GM12878 (cell line): ENCODE measurements around the gene FAM237B. TPM values are rescaled to one million over a fixed set of nuclear protein-coding genes. Genes with fewer than 3 reads are reported as not detected.
A peak's percentile ranks its signal among the peaks of the same experiment; 100 is the strongest.

Source experiments
- CBFB ChIP-seq: IDR thresholded peaks from 2 replicates; pipeline ENCODE4 v1.6.1; 2016; ENCODE audit warnings: antibody characterized with exemption, low read depth
- CEBPB ChIP-seq, 2 experiments: fragments of 150-350 bp in 1 of 2; IDR thresholded peaks; 2 replicates each; pipeline ENCODE4 v1.6.1; 2012 to 2014; ENCODE audit warnings: low read depth in 2 of 2, low read length in 2 of 2, borderline replicate concordance in 1 of 2, inconsistent platforms in 1 of 2
- CEBPZ ChIP-seq: fragments of 150-350 bp; IDR thresholded peaks from 2 replicates; pipeline ENCODE4 v1.6.1; 2016; ENCODE audit warnings: low read depth, low read length
- CHD2 ChIP-seq: IDR thresholded peaks from 2 replicates; pipeline ENCODE4 v1.6.1; 2011; ENCODE audit warnings: low read depth, low read length, improper control_type of control experiment, borderline replicate concordance
- CHD4 ChIP-seq: fragments of 200-600 bp; sonication (generic); IDR thresholded peaks from 2 replicates; pipeline ENCODE4 v1.6.1; 2016; ENCODE audit warnings: mild to moderate bottlenecking
- HCFC1 ChIP-seq: fragments of 150-350 bp; IDR thresholded peaks from 2 replicates; pipeline ENCODE4 v1.6.1; 2014; ENCODE audit warnings: low read length
- HDGF ChIP-seq: fragments of 450-650 bp; IDR thresholded peaks from 2 replicates; pipeline ENCODE4 v1.6.1; 2016; ENCODE audit warnings: antibody characterized with exemption
- MYB ChIP-seq: fragments of 150-350 bp; IDR thresholded peaks from 2 replicates; pipeline ENCODE4 v1.6.1; 2014; ENCODE audit warnings: mild to moderate bottlenecking, low read depth, low read length, borderline replicate concordance
- NBN ChIP-seq: fragments of 450-650 bp; IDR thresholded peaks from 2 replicates; pipeline ENCODE4 v1.6.1; 2016
- NFIC ChIP-seq: IDR thresholded peaks from 2 replicates; pipeline ENCODE4 v1.6.1; 2012; ENCODE audit warnings: low read depth, mild to moderate bottlenecking, inconsistent platforms, low read length, moderate library complexity
- POLR2AphosphoS2 ChIP-seq: IDR thresholded peaks from 2 replicates; pipeline ENCODE4 v1.6.1; 2011; ENCODE audit warnings: low read depth, mild to moderate bottlenecking, low read length, improper control_type of control experiment, moderate library complexity
- RAD51 ChIP-seq: fragments of 450-650 bp; IDR thresholded peaks from 2 replicates; pipeline ENCODE4 v1.6.1; 2016; ENCODE audit warnings: moderate library complexity, mild to moderate bottlenecking, inconsistent platforms
- RBBP5 ChIP-seq: fragments of 200-600 bp; sonication (generic); conservative IDR thresholded peaks from 2 replicates; pipeline ENCODE4 v1.6.1; 2016
- SKIL ChIP-seq: fragments of 450-650 bp; IDR thresholded peaks from 2 replicates; pipeline ENCODE4 v1.6.1; 2017; ENCODE audit warnings: mild to moderate bottlenecking, low read depth, inconsistent platforms; ENCODE audit not compliant: poor library complexity, severe bottlenecking
- SPI1 ChIP-seq: IDR thresholded peaks from 2 replicates; pipeline ENCODE4 v1.6.1; 2011; ENCODE audit warnings: low read depth, mild to moderate bottlenecking, low read length, moderate library complexity, borderline replicate concordance; ENCODE audit not compliant: insufficient read depth
- STAT1 ChIP-seq: fragments of 450-650 bp; conservative IDR thresholded peaks from 2 replicates; pipeline ENCODE4 v1.6.1; 2014; ENCODE audit warnings: antibody characterized with exemption, mild to moderate bottlenecking
- TARDBP ChIP-seq: IDR thresholded peaks from 2 replicates; pipeline ENCODE4 v1.6.1; 2016; ENCODE audit warnings: borderline replicate concordance
- TBL1XR1 ChIP-seq: IDR thresholded peaks from 2 replicates; pipeline ENCODE4 v1.6.1; 2012; ENCODE audit warnings: low read depth, low read length, improper control_type of control experiment
- ZBTB33 ChIP-seq: fragments of 450-650 bp; IDR thresholded peaks from 2 replicates; pipeline ENCODE4 v1.6.1; 2017; ENCODE audit warnings: mild to moderate bottlenecking
- ZNF384 ChIP-seq: IDR thresholded peaks from 2 replicates; pipeline ENCODE4 v1.6.1; 2012; ENCODE audit warnings: low read depth, mild to moderate bottlenecking, low read length, improper control_type of control experiment, borderline replicate concordance
- ZZZ3 ChIP-seq: IDR thresholded peaks from 2 replicates; pipeline ENCODE4 v1.6.1; 2011; ENCODE audit warnings: low read depth; ENCODE audit not compliant: control insufficient read depth, insufficient read length
- polyA plus RNA-seq, 11 experiments: library from polyadenylated mRNA; depleted of rRNA in 4 of 11; unstranded in 6 of 11; stranded (reverse) in 5 of 11; fragments of >200 nt; fragmentation: Nextera tagmentation in 4 of 11; fragmentation: Illumina TruSeq in 1 of 11; extraction: Ambion mirVana in 4 of 11; extraction: Trizol in 1 of 11; gene quantifications; 1 replicate in 1 of 11; 2 replicates in 10 of 11; pipeline versions ENCODE4 v1.2.1 to v1.2.3, GENCODE V29; 2011 to 2016; ENCODE audit warnings: inconsistent platforms in 2 of 11, missing spikeins in 2 of 11, low read depth in 1 of 11
- total RNA-seq, 4 experiments: library from RNA; depleted of rRNA in 3 of 4; stranded (reverse); fragments of >200 nt in 3 of 4; fragmentation: Illumina TruSeq in 1 of 4; extraction: Trizol in 1 of 4; gene quantifications; 2 replicates each; pipeline versions ENCODE4 v1.2.1 to v1.2.3, GENCODE V29; 2013 to 2021
- TF ChIP-seq, protein P1 (sequence below): IDR thresholded peaks from 2 replicates; pipeline ENCODE4 v1.6.1; 2012; ENCODE audit warnings: low read length, inconsistent platforms

FAM237B gene
- total and polyA plus RNA-seq, 10 of the 15 experiments (the other 5 are each of a cell fraction or from before 2014, with no cell fraction given) = not detected

DNA sequence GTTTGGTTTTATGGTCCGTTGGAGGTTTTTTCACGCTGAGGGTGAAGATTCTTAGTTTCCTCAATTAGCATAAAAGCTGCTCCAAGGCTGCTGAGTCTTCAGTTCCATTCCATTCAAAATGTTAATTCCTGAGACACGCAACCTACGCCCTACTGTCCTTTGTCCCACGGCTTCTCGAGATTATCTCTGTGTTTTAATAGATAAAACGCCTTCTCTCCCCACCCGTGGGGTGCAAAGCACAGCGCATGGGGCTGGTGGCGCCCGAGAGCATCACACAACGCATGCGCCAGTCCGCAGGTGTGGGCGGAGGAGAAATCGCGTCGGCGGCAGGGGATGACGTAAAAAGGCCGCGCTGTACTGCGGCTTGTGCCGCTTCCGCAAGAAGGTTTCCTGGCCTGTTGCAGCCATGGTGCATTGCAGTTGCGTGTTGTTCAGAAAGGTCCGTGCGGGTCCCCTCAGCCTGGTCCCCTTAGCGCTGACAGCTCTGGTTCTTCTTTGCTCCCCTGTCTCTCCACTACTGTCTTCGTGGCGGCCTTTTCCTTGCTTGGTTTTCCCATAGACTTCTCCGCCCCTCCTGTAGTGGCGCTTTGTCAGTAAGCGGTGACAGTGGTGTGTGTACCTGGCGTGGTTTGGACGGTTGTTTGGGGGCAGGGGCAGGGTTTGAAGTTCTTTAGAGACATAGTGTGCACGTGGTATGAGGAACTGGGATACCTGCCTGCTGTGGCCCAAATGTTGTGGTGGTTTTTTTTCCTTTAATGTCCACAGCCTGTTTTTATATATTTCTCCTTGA is 25.4 kb upstream of the FAM237B start, which contains the start of gene GTPBP10 (continued):
- TF ChIP-seq CEBPB (IDR thresholded peaks at IDR 0.05; ENCODE audit: borderline replicate concordance in 1 of 2, low read depth in 2 of 2, low read length in 2 of 2) = 0 out of 4 replicates have a peak, but pooled peaks of 1 of the 2 experiments have one; percentile 29
- TF ChIP-seq ZNF384 = no peak
- no peak for TF ChIP-seq CHD4
- TF ChIP-seq STAT1 = peak; percentile 25; the same call in 1 of the 2 replicates
- TF ChIP-seq ZBTB33 = no peak
- no peak; the same call in 1 of the 2 replicates for TF ChIP-seq CHD2
- TF ChIP-seq TBL1XR1 = peak; percentile 55; the same call in 1 of the 2 replicates
- peak; percentile 70; the same call in 1 of the 2 replicates for TF ChIP-seq TARDBP
- TF ChIP-seq POLR2AphosphoS2 = peak; percentile 86
- TF ChIP-seq CEBPZ = no peak
- peak; percentile 98 for TF ChIP-seq NBN
- no peak for TF ChIP-seq MYB
- no peak for TF ChIP-seq SKIL
- 0 out of 2 replicates have a peak, but pooled peaks have one; percentile 47 for TF ChIP-seq NFIC
- no peak for TF ChIP-seq RBBP5
- TF ChIP-seq HCFC1 = peak; percentile 83
- 0 out of 2 replicates have a peak, but pooled peaks have one; percentile 58 for TF ChIP-seq HDGF
- TF ChIP-seq SPI1 = peak; percentile 46; the same call in 1 of the 2 replicates
- TF ChIP-seq, protein P1, sequence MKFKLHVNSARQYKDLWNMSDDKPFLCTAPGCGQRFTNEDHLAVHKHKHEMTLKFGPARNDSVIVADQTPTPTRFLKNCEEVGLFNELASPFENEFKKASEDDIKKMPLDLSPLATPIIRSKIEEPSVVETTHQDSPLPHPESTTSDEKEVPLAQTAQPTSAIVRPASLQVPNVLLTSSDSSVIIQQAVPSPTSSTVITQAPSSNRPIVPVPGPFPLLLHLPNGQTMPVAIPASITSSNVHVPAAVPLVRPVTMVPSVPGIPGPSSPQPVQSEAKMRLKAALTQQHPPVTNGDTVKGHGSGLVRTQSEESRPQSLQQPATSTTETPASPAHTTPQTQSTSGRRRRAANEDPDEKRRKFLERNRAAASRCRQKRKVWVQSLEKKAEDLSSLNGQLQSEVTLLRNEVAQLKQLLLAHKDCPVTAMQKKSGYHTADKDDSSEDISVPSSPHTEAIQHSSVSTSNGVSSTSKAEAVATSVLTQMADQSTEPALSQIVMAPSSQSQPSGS = 0 out of 2 replicates have a peak, but pooled peaks have one; percentile 52
- no peak for TF ChIP-seq ZZZ3
- no peak; the same call in 1 of the 2 replicates for TF ChIP-seq RAD51
- peak; percentile 84 for TF ChIP-seq CBFB
